Parathyroid adenoma (tissue), 2 donors: ENCODE results near the gene DAPK1.

Experiments used
- H2AFZ ChIP-seq: fragments of 300-600 bp; sonication (generic); one replicate; pipeline ENCODE4 v1.7.0; 2017; ENCODE audit warnings: antibody characterized with exemption, mild to moderate bottlenecking
- H3K27ac ChIP-seq: fragments of 300-600 bp; sonication (generic); one replicate; pipeline ENCODE4 v1.7.0; 2017
- H3K27me3 ChIP-seq: fragments of 300-600 bp; sonication (generic); one replicate; pipeline ENCODE4 v1.7.0; 2017; ENCODE audit warnings: low read length; ENCODE audit not compliant: control insufficient read depth, insufficient read depth
- H3K36me3 ChIP-seq: fragments of 300-600 bp; sonication (generic); one replicate; pipeline ENCODE4 v1.7.0; 2017; ENCODE audit warnings: low read length; ENCODE audit not compliant: control insufficient read depth, insufficient read depth
- H3K4me1 ChIP-seq: fragments of 300-600 bp; sonication (generic); one replicate; pipeline ENCODE4 v1.7.0; 2017; ENCODE audit warnings: control low read depth
- H3K4me2 ChIP-seq: fragments of 300-600 bp; sonication (generic); one replicate; pipeline ENCODE4 v1.7.0; 2017; ENCODE audit warnings: low read length
- H3K4me3 ChIP-seq: fragments of 300-600 bp; sonication (generic); one replicate; pipeline ENCODE4 v1.7.0; 2017; ENCODE audit warnings: low read depth, low read length
- H3K79me2 ChIP-seq: fragments of 300-600 bp; sonication (generic); one replicate; pipeline ENCODE4 v1.7.0; 2017; ENCODE audit warnings: control low read depth
- H3K9ac ChIP-seq: fragments of 300-600 bp; sonication (generic); one replicate; pipeline ENCODE4 v1.7.0; 2017; ENCODE audit warnings: mild to moderate bottlenecking
- H3K9me3 ChIP-seq: fragments of 300-600 bp; sonication (generic); one replicate; pipeline ENCODE4 v1.7.0; 2017; ENCODE audit warnings: low read length; ENCODE audit not compliant: control insufficient read depth
- CTCF ChIP-seq: fragments of 300-600 bp; sonication (generic); IDR thresholded peaks from one replicate; pipeline ENCODE4 v1.7.0; 2017; ENCODE audit warnings: antibody characterized with exemption, mild to moderate bottlenecking
- donor health status: primary hyperparathyroidism.

The DAPK1 gene

GRCh38 chr9:87682618-87683017, 185.0 kb downstream of the DAPK1 start:
- no peak overlapping the region for H2AFZ ChIP-seq
- no peaks in the 10 kb centered on the region for H3K36me3 ChIP-seq
- H3K4me3 ChIP-seq: no peak overlapping the region
- no peak overlapping the region for H3K9ac ChIP-seq
- no peak overlapping the region for H3K27ac ChIP-seq
- H3K4me2 ChIP-seq: no peak overlapping the region
- no peaks in the 10 kb centered on the region for H3K79me2 ChIP-seq
- no peaks in the 10 kb centered on the region for H3K27me3 ChIP-seq
- no peak for TF ChIP-seq CTCF
- H3K9me3 ChIP-seq: no peaks in the 10 kb centered on the region
- no peaks in the 10 kb centered on the region for H3K4me1 ChIP-seq

GRCh38 chr9:87683751-87684626, 186.3 kb downstream of the DAPK1 start:
- Histone ChIP-seq H3K4me3 (no peak overlapping the region), H3K27me3 (no peaks in the 10 kb centered on the region), H3K79me2 (no peaks in the 10 kb centered on the region), H3K4me2 (no peak overlapping the region), H3K4me1 (no peaks in the 10 kb centered on the region), H3K36me3 (no peaks in the 10 kb centered on the region), H2AFZ (no peak overlapping the region), H3K9me3 (no peaks in the 10 kb centered on the region), H3K27ac (no peak overlapping the region), H3K9ac (no peak overlapping the region)
- no peak for TF ChIP-seq CTCF

- H3K4me1 ChIP-seq: no peaks in the 10 kb centered on the region
- H3K9ac ChIP-seq: no peak overlapping the region
- no peak overlapping the region for H2AFZ ChIP-seq
- no peaks in the 10 kb centered on the region for H3K9me3 ChIP-seq
- H3K27ac ChIP-seq: no peak overlapping the region
- H3K4me3 ChIP-seq: no peak overlapping the region
- H3K4me2 ChIP-seq: no peak overlapping the region
- no peaks in the 10 kb centered on the region for H3K27me3 ChIP-seq
- H3K36me3 ChIP-seq: no peaks in the 10 kb centered on the region
- TF ChIP-seq CTCF: peak; percentile 67
- H3K79me2 ChIP-seq: no peaks in the 10 kb centered on the region
Observed at GRCh38 chr9:87684627-87685219, 187.1 kb downstream of the DAPK1 start.

- Histone ChIP-seq H2AFZ (no peak overlapping the region), H3K27me3 (no peaks in the 10 kb centered on the region), H3K4me3 (no peak overlapping the region), H3K27ac (no peak overlapping the region), H3K4me2 (no peak overlapping the region), H3K4me1 (no peaks in the 10 kb centered on the region), H3K36me3 (no peaks in the 10 kb centered on the region), H3K79me2 (no peaks in the 10 kb centered on the region), H3K9ac (no peak overlapping the region), H3K9me3 (no peaks in the 10 kb centered on the region)
- TF ChIP-seq CTCF: no peak
Observed at GRCh38 chr9:87685441-87685840, 187.8 kb downstream of the DAPK1 start.
